Mucosa of gallbladder (tissue), 1 donor: ENCODE results near the gene GPC6. TPM values are rescaled to one million over a fixed set of nuclear protein-coding genes. Genes with fewer than 3 reads are reported as not detected.

Source experiments
- DNase-seq: peaks from one replicate; pipeline ENCODE4 v3.0.0-alpha.2; 2020; ENCODE audit warnings: low spot score
- total RNA-seq: library from RNA; stranded (reverse); gene quantifications from one replicate; pipeline ENCODE4 v1.2.1, GENCODE V29; 2021
- donor health status: DM: no; HTN: no; CAD: no.

Gene GPC6
- total RNA-seq, 1 donor from 2014 or later = 24.0 TPM

DNA sequence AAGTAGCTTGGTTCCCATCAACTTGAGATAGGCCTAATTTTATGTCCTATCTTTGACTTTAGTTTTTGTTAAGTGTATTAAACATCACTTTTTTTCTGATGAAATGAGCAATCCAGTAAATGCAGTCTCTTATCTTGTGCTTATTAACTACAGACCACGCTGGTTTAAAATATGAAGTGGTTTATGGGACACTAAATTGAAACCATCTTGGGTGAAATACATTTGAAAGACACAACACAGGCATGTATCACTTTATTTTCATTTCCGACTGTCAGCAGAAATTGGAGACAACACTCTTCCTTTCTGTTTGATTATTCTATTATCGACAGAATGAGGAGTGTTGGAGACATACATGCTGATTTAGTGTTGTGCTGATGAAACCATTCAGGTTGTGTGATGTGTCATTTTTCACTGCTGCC, 447.7 kb downstream of the GPC6 start:
- no peak for DNase-seq

DNA sequence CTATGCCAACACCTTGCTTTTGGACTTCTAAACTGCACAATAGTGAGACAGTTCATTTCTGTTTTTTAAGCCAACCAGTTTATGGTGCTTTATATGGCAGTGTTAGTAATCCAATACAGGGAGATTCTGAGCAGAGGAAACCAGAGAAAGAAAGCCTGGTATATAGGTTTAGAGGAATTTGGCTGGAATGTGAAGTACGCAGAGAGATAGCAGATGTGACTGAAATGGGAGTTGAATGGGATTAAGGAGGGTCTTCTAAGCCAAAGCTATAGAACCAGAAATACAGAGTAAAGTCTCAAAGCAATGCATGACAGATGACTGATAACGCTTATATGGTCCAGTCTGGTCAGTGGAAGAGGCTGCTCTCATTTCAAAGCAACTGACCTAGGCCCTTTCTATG, 453.7 kb downstream of the GPC6 start:
- no peak for DNase-seq

DNA sequence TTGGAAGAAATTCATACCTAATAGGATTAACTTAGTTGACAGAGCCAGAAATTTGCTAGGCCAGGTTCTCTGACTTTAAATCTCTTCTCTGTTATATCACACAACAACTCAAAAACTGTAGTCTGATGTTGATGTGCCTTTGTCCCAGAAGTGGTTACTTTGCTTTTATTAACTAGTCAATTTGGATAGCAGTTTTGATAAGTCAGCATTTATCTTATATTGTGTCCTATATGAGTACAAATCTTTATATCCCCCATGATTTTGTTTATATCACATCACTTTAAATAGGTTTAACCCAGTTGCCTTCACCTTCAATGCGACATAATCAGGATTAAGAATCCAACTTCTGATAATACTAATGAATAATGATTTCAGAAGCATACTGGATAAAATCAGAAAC, 459.3 kb downstream of the GPC6 start:
- no peak for DNase-seq

DNA sequence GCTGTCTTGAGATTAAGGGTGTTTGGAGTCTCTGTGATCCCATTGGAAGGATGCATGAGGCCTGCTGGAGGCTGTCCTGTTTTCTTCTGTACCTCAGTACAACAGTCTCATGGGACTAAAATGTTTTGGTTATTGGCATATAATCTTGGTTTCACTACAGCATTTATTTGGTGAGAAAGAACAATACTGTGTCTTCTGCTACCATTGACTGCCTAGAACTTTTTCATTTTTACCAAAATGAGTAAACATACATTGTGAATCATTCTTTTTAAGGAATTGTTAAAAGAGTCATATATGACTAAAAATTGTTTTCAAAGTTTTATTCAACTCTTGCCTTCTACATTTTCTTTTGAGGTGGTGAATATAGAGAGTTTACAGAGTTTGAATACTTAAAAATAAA, 459.8 kb downstream of the GPC6 start:
- no peak for DNase-seq

DNA sequence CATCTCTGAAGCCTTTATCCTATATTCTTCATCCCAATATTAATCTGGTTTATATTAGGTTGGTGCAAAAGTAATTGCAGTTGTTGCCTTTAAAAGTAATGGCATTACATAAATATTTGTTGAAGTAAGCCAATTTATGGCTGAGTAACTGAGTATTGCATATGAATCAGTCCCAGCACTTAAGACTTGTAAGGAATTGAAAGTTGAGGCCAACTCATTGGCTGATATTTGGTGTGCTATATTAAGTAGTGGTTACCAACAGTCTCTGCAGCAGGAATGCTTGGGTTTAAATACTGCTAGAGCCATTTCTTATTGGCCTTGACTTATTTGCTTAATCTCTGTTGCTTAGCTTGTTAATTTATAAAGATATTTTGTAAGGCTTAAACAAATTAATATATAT, 460.7 kb downstream of the GPC6 start:
- DNase-seq = no peak

DNA sequence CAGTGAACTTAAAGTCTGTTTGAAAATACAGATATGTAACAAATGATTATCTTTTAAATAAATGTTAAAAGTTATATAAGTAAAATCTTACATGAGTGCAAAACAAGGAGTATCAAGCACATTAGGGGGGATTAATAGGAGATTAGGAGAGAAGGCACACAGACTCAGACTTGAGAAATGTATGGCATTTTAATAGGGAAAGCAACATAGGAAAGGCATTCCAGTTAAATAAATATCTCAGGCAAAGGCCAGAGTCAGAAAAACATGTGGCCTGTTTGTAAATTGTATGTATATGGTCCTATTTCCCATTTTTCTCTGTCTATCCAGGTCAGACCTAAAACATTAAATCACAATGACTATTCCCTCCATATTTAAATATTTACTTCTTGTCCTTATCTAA, 462.7 kb downstream of the GPC6 start:
- no peak for DNase-seq

DNA sequence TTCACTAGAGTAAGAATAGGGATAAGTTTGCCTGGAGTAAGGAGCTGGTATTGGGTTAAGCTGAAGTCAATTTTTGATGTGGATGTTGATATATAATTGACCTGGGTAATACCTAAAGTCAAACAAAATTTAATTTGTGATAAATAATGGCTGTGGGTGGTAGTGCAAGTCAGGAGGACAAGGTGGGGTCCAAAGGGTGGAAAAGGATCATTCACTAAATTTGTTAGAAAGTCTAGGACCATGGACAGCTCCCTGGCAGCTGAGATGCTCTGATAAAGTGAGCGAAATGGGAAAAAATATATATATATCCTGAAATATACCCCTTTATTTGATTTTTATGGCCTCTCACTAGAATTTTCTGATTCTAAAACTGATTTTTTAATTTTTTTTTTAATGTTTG, 463.5 kb downstream of the GPC6 start:
- DNase-seq = peak; percentile 11

DNA sequence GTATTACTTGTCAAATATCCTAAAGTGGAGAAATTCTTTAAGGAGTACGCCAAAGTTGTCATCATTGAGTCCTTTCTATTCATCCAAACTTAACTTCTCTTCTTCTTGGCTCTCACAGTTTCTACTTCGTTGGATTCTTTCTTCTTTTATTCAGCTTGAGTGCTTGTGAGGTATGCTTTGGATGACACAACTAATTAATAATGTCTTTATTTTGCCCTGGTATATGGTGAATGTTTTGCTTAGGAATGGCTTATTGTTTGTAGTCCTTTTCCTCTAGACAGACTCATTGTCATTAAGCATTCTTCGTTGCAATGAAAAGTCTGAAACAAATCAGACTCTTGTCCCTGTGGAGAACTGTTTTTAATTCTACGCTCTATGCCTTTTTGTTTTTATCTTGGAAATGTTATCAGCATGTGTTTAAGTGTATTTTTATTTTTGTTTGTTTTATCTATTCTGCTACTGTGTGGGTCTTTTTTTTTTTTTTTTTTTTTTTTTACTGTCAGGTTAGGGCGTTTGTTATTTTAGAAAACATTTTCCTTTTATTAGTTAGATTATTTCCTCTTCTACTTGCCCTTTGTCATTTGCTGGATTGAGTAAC, 471.5 kb downstream of the GPC6 start:
- DNase-seq = no peak

DNA sequence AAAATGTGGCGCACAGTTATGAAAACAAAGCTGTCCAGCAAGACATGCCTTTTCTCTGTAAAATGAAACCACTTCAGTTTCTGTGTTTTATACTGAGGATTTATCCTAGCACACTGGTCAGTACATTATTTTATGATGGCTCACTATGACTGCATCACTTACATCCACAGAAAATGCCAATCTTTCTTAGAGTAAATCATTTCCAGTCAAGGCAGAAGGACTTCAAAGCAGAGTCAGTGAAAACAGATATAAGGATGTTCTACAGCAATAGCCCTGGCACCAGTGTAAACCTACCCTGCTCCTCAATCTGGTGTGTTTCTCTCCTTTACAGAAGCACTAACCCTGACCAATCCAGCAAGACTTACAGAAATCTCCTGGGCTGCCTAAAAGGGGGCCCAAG, 473.5 kb downstream of the GPC6 start:
- no peak for DNase-seq

DNA sequence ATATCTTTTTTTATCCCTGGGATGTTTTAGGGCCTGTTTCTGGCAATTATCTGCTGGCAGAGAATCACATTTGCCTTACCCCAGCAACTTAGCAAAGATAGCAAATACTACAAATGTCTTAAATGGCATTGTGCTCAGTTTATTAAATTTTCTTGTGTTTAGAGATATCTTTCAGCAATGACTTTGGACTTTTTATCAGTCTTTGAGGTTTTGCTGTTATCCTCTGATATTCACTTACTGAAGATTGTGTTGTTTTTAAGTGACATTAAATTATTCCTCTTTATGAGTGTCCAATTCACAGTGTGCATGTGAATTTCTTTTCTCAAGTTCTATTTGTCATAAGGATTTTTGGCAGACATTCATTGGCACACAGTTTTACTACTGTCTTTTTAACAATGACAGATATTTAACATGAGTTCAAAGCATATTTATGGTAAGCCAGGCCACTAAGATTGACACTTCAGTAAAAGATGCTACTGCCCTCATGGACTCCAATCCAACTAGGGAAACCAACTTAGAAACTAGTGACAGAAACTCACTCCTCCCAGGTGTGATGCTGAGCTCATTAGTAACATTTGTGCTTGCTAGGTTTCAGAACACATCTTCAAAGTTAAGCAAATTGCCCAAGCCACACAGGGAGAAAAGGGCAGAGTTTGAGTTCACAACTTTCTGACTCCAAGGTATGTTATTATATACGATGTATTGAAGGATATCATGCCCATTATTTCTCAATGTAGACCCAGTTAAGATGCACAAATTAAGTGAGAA, 481.9 kb downstream of the GPC6 start:
- DNase-seq = no peak

DNA sequence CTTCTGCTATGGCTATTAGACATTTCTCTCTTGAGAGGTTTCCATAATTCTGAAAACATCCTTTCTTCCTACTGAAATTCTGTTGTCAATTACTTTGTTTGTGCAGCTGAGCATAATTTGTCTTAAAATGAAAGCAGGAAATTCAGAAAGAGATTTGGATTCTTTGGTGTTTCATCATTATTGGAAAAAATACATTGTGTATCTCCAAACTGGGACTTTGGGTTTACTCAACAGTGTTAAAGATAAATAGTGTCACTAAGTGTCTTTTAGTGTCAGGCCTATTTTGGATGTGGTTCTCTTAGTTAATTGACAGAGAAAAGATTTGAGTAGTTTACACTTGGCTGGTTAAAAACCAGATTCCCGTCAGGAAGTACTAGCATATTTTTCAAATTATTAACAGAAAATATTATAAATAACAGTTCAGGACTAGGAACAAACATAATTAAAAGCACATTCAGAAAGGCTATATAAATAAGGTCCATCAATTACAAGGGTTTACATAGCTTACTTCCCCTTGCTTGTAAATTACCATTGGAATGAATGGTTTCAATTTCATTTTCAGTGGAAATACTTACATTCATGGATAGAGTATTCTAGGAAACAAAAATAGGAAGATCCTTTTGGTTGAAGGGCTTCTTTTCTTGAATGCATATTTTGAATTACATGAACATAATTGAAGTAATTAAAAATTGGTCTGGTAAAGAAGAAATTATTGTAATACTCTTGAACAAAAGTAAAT, 483.1 kb downstream of the GPC6 start:
- no peak for DNase-seq

DNA sequence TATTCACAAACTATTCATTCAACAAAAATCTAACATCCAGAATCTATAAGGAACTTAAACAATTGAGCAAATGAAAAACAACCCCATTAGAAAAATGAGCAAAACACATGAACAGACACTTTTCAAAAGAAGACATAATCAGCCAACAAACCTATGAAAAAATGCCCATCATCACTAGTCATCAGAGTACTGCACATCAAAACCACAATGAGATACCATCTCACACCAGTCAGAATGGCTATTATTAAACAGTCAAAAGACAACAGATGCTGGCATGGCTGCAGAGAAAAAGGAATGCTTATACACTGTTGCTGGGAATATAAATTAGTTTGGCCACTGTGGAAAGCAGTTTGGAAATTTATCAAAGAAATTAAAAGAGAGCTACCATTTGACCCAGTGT, 487.6 kb downstream of the GPC6 start:
- DNase-seq = no peak

DNA sequence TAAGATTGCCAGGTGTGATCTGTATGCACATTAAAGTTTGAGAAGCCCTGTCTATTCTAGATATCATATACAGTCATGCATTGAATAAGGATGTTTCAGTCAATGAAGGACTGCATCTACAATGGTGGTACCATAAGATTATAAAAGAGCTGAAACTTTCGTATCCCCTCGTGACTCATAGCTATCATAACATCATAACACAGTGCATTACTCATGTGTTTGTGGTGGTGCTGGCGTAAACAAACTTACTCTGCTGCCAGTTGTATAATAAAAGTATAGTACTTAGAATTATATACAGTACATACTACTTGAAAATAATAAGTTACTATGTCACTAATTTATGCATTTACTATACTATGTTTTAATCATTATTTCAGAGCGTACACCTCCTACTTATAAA, 489.3 kb downstream of the GPC6 start:
- no peak for DNase-seq

DNA sequence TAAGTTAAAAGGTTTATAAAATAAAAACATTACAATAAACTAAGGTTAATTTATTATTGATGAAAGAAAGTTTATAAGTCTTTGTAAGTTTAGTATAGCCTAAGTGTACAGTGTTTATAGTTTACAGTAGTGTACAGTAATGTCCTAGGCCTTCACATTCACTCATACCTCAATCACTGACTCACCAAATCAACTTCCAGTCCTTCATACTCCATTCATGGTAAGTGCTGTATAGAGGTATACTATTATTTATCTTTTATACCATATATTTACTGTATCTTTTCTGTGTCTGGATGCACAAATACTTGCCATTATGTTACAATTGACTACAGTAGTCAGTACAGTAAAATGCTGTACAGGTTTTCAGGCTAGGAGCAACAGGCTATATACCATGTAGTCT, 490.0 kb downstream of the GPC6 start:
- DNase-seq = no peak

DNA sequence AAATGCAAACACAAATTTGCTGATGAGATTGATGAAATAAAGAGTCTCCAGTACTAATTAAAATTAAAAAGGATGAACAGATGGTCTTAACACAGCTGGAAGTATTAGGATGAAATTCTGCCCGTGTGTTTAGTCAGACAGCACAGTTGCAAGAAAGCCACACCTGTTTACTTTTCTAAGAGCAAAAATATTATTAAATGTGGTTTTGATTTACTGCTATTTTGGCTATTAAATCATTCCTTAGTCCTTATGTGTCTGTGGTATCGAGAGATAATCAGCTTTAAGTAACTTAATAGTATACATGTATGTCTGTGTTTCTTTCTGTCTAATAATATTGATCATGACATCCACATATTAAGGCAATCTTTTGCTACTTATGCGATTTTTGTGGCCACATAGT, 494.9 kb downstream of the GPC6 start:
- DNase-seq = no peak

DNA sequence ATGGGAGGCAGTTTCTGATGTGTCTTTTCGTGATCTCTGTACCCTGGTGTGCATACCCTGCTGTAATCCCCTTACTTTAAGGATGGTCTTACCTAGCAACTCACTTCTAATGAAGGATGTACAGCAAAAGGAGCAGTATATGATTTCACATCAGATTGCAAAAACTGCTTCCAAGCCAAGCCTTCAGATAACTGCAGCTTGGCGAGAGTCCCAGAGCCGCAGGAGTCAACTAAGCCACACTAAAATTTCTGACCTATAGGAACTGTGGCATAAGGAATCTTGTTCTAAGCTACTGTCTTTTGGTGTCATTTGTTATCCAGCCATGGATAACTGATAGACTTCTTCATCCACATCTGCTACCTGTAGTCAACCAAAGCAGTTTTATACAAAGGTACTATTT, 496.7 kb downstream of the GPC6 start:
- no peak for DNase-seq

DNA sequence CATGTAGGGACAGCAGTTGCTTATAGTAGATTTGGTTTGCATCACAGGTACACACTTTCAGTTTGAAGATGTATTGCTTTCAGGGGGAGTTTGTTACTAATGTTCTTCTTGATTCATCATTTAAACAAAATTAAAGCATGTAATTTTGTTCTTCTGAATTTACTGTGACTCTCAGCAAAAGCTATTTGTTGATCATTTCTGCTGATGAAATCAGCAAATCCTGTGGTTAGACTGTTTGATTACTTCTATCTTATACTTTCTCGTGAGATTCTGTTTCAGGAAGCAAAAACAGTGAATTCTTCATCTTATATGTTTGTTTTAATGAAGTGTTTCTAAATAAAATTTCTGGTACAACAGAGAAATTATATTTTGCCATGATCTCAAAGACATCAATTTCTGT, 497.6 kb downstream of the GPC6 start:
- no peak for DNase-seq

DNA sequence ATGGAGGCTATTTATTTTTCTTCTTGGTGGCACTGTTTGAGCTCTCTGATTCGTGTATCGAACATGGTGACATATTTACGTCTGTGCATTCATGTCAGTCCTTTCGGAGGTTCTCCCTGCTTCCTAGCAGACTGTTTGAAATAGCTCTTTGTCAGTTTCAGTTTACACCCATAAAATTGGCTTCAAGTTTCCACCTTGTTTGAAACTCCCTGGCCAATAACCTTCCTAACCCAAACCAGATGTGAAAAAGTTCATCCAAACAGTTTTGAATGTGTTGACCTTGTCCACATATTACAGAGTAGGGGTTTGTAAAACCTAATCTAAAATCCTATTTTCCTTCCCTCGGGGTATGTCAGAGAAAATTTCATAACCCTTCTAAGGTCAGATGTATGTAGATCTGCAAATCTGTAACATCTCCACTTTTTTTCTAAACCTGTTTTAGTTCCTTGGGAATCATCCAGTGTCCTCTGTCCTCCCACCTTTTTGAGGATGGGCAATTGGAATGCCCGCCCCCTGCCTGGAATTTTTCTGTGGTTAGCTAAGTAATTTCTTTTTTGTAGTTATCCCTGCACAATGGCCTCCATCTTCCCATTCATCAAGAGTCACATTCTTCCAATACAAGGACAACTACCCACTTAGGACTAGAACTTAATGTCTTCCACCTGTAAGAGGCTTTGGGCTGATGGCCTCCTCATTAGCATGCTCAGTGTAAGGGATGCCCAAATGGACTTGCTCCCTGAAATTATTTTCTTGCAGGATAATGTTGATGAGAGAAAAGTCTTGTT, 499.8 kb downstream of the GPC6 start:
- DNase-seq = no peak

DNA sequence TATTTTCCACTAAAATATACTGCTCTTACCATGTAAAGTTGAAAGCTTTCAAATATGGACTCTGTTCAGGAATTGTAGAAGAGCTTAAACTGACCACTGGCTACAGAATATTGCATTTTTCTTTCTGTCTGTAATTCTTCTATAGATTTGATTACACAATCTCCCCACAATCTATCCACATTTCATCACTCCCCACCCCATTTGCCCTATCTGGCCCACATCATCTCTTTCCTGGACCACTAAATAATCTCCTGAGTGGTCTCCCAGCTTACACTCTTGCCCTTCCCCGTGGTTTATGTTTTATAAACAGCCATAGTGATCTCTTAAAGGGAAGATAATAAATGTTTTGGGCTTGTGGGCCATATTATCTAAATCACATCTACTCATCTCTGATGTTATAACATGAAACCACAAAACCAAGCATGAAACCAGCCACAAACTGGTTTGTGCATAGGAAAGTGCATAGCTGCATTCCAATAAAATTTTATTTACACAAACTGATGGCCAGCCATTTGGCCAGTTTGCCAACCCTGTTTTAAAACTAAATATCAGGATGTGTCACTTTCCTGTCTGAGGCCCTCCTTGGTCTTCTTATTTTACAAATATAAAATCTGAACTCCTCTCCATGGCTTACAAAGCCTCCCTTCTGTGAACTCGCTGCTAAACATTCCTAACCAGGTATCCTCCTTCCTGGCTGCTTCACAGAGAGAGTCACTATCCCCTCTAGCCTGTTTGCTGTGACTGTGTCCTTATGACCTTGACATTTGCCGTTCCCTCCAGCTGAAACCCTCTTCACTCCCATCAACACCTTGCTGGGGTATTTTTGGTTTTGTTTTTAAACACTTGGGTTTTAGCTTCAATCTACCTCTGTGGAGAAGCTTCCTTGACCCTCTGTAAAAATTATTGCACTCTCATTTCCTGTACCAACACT, 500.9 kb downstream of the GPC6 start:
- DNase-seq = no peak

DNA sequence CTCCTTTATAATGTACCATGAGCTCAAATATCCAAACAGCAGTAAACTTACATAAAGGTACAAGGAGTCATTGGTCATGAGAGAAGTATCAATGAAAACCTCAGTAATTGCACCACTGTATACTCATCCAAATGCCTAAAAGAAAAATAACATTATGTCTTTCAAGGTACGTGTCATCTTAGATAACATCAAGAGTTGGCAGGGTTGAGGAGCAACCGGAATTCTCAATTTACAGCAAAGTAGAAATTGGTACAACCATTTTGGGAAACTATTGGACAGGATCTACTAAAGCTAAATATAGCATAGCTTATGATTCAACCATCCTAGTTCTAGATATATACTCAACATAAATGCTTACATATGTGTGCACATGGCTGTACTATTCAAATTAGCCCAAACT, 502.8 kb downstream of the GPC6 start:
- DNase-seq = no peak

DNA sequence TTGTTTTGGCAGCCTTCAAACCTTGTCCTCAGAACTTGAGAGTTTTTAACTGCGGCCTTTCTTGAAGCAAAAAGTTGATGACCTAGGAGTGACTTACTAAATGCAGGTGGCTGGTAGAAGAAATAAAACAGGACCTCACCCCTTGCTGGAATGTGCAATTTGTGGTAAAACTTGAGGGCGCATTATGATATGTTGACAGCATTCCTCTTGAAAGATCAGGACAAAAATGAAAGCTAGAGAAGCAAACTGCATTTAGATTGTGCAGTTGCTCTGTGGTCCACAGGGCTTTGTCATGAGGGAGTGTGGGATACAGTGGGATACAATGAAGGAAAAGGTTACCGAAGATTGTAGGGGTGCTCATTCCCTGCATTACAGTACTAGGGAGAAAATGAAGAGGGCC, 504.2 kb downstream of the GPC6 start:
- DNase-seq = no peak
